Stimulated activated CD8-positive, alpha-beta memory T cell treated with anti-CD3 and anti-CD28 coated beads, Interleukin-15, amount 100 ng/mL, for 4 hours (primary cell): ENCODE measurements around the gene OR51A2.
"Not testable (repeated sequence)": the region's sequence is repeated elsewhere in the genome, so short reads cannot be mapped to it uniquely, and the experiment has no call there.

Source experiments
- DNase-seq, 2 donors: peaks; one replicate each; pipeline ENCODE4 v3.0.0-alpha.2; 2020; ENCODE audit warnings: low read depth in 2 of 2

Gene OR51A2, protein sequence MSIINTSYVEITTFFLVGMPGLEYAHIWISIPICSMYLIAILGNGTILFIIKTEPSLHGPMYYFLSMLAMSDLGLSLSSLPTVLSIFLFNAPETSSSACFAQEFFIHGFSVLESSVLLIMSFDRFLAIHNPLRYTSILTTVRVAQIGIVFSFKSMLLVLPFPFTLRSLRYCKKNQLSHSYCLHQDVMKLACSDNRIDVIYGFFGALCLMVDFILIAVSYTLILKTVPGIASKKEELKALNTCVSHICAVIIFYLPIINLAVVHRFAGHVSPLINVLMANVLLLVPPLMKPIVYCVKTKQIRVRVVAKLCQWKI

GRCh38 chr11:4955613-4956012 is at the start of gene OR51A2:
Gene OR51A2, minus strand, starts transcription at chr11:4955713. Its CDS starts 0 bp downstream, at chr11:4955713.
- DNase-seq: not testable (repeated sequence)

- no peak for DNase-seq
Observed at GRCh38 chr11:5004424-5005274, 49.1 kb upstream of the OR51A2 start.

- DNase-seq: no peak
Observed at GRCh38 chr11:4994551-4994950, 39.0 kb upstream of the OR51A2 start, which contains the start of gene OR51L1. Gene OR51L1, plus strand, starts transcription at chr11:4994851. Its CDS starts 4,132 bp downstream, at chr11:4998983.

DNA sequence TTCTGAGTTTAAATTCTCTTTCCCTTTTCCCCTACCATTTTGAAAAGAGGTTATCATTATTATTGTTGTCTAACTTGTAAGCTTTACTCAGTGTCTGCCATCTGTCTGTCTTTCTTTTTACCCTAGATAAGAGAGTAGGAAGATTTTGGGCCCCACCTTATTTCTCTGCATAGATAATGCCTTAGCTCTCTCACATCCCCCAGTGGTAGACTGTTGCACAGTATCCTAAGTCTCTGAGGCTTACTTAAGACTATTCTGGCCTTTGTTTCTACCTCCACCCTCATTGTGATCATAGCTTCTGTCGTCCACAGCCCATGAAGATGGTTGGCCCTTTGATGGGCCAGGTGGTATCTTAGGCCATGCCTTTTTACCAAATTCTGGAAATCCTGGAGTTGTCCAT is 35.5 kb upstream of the OR51A2 start:
- no peak for DNase-seq

DNA sequence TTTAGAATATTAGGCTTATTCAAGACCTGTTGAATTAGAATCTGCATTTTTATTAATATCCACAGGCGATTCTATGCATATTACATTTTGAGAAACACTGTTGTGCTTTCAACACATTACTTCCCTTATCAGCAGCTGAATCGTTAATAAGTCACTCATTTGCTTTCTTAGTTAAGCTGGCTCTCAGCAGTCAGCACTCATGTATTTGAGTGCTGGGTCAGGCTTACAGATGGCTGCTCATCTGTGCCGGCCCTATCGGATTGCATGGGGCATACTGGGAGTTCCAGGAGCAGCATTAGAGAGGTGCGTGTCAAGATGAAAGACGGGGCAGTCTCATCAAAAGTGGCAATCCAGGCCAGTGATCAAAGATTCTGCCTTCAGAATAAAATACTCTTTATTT is 28.3 kb upstream of the OR51A2 start:
- no peak for DNase-seq

DNA sequence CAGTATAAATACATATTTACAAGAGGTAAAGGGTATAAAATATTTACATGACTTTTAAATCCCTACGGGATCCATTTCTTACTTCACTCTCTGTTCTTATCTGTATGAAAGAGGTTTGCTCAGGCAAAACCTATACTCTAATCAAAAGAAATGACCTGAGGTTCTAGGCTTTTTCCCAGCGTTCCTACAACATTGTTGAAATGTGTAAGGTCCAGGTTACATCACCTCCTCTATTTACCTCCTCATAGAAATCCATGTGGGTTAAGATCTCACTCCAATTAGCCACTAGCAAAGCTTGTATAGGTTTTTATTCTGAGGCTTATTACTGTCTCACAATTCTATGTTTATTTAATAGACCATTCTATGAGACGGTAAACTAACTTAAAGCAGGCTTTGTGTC is 27.2 kb upstream of the OR51A2 start:
- DNase-seq: no peak

GRCh38 chr11:4979036-4979435 is 23.5 kb upstream of the OR51A2 start:
- DNase-seq: no peak

- DNase-seq: no peak
Observed at GRCh38 chr11:4975436-4975835, 19.9 kb upstream of the OR51A2 start.

DNA sequence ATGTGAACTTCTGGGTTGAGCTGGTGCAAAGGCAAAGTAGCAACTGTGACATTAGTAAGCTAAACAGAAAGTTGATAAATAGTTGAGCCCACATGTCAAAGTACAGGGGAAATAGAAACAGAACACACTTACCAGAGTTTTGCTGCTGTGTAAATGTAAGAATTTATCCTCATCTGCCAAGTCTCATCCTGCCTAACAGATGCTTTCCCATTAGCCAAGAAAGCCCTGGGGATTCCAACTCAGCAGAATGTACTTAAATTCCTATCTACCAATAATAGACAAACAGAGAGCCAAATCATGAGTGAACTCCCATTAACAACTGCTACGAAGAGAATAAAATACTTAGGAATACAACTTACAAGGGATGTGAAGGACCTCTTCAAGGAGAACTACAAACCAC is 7.3 kb upstream of the OR51A2 start:
- no peak for DNase-seq

DNA sequence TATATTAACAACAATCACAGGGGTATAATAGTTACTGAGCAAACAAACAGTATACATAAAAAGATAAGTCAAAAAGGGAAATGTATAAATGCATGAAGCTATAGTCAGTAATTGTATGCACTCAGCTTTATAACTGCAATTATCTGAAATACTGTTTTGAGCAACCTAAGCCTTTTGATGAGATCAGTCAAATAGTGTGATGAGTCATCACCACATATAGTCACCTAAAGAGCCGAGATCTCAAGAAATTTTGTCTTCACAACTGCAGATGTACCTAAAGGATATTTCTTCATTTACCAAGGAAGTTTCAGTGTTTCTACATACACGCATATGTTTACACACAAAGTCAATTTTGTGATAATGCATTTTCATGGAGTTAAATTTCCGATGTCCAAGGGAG is 5.4 kb upstream of the OR51A2 start:
- no peak for DNase-seq

DNA sequence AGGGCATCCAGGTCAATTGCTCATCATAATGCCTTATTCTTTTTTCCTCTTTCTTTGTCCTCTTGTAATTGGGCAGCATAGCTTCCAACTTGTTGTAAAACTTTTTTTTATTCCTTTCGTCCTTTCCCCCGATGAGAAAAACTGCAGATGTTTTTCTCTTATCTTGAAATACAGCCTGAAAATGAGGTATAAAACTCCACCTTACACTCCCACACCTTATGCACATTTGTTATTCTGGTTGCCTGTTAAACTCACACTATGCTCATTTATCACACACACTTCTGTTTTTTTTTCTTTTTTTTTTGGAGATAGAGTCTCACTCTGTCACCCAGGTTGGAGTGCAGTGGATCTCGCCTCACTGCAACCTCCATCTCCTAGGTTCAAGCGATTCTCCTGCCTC is 1.9 kb upstream of the OR51A2 start:
- DNase-seq: no peak

DNA sequence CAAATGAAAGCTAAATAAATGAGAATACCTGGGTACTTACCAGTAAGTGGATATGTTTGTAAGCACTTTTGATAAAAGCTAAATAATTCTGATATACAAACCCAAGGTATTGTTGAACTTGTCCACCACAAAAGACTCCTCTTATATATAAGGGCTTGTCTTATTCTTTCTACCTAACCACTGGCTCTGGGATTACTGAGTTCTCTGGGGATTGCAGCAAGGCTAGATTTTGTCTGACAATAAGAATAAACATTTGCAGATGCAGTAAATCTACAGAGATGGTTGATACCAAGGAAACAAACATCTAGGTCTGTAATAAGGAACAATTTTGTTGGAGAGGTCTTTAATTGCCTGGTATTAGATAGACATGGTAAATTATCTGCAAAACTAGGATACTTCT is 8.0 kb downstream of the OR51A2 start, which contains the start of gene OR51A4:
Gene OR51A4 (minus strand): TSS at position 101 of the 400 bp plus-strand sequence. CDS start 505 bp downstream, outside the sequence.
- DNase-seq: no peak

DNA sequence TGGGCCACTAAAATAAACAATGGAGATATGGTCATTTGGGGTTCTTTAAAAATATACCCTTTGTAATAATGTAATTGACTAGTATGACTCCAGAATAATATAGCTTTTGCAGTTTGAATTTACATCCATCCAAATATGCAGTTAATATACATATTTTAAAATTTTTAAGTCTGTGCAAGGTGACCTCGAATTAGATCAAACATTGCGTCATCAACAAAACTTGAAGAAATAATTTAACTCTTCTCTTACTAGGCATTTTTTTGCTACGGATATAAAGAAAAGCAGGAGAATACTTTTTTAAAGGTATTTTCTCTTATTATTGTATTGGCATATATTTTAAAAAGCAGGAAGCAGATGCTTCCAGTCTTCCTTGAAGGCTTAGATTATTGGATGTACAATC is 18.8 kb downstream of the OR51A2 start:
- no peak for DNase-seq

DNA sequence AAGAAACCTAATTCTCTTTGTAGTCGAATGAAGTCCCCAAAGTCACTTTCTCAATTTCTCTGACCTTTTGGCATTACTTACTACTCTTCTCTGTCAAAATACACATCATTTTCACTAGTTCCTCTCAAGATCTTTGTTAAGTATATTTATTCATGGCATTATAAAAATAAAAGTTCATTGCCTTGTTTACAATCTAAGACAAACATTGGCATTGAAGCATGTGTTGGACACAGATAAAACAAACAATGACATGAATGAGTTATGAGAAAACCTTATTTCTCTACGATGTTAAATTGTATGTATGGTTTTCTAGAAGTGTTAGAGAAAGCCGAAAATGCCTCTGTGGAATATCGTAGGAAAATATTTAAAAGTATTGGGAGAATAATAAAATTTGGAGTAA is 22.8 kb downstream of the OR51A2 start:
- no peak for DNase-seq

DNA sequence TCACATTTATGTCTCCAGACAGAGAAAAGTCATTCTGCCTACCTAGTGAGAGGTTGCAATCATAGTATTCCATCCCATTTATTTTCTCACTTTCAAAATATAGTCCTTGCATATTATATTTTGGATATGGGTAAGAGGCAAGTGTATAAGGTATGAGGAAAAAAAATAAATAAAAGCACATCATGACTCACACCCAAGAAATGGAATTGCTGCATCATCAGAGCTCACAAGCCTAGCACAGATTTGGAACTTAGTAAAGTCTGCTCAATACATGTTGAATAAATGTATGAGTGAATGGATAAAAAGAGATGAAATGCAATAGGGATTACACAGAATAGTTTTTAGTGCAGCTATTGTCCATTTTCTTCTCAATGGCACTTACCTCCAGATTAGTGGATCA is 28.9 kb downstream of the OR51A2 start:
- no peak for DNase-seq

- no peak for DNase-seq
Observed at GRCh38 chr11:4924239-4924638, 31.3 kb downstream of the OR51A2 start, which contains the start of gene OR51G1. Gene OR51G1, minus strand, starts transcription at chr11:4924339. Its CDS starts 0 bp downstream, at chr11:4924339.

DNA sequence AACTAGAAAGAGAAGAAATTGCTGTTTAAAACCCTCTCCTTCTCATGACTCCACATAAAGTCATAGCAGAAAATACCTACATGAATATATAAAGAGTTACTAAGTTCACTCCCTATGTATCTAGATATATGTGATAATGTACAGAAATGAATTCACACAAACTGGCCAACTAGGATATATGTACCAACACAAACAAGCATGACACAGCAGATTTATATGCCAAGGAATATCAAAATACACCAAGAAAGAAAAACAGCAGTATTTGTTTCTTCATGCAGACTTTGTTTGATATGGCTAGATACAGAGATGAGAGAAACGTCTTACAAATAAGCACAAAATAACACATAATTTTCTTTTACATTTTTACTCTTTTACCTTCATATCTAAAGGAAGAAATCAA is 33.2 kb downstream of the OR51A2 start:
- DNase-seq: no peak

GRCh38 chr11:4921796-4922195 is 33.7 kb downstream of the OR51A2 start:
- DNase-seq: no peak

- no peak for DNase-seq
Observed at GRCh38 chr11:4919250-4919649, 36.3 kb downstream of the OR51A2 start, which contains the start of gene OR51G2. Gene OR51G2, minus strand, starts transcription at chr11:4919350. Its CDS starts 3,687 bp downstream, at chr11:4915663.

- no peak for DNase-seq
Observed at GRCh38 chr11:4916581-4916980, 38.9 kb downstream of the OR51A2 start.
